CD4-positive, alpha-beta T cell treated with Interleukin-6 for 4 hours (primary cell): Measurements from ENCODE around the gene STAG2.

Experiments
- DNase-seq: peaks from one replicate; pipeline ENCODE4 v3.0.0-alpha.2; 2020; ENCODE audit warnings: mixed read lengths

STAG2 gene

DNA sequence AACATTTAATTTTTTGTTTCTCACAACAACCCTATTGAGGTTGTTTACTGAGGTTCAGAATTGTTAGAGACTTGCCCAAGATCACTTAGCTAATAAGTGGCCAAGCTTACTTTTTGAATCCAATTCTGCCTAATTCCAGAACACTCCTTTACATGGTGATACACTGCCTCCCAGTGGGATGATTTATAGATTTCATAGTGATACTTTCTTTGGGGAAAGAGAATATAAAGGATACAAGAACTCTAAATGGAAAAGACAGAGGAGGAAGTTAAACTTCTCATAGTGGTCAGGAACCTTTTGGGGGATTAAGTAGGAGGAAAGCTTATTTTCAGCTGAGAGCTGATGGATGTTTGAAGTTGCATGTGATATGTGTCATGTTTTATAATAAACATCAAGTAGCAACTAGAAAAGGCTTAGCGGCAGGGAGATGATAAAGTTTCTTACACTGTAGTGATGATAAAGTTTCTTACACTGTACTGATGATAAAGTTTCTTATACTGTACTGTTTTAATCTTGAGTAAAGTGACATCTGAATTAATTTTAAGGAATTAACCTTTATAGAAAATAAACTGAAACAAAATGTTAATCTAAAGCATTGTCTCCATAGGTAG lies 15.3 kb downstream of the STAG2 start:
- no peak for DNase-seq

DNA sequence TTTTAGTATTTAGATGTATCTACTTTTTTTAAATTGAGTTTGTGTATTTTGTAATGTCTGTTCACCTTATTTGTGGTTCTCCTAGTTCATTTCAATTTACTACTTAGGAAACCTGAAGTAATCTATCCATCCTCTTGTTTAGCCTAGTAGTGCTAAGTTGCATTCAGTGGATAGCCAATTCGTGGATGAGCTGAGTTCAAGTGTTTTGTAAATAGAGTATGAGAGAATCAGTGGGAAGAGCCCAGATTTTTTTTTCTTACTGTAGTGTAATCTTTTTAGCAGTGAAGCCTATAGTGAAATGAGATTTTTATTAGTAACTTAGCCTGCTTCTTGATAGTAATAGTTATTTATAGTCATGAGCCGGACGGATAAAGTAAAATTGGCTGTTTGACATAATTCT lies 21.7 kb downstream of the STAG2 start:
- DNase-seq, result no peak

DNA sequence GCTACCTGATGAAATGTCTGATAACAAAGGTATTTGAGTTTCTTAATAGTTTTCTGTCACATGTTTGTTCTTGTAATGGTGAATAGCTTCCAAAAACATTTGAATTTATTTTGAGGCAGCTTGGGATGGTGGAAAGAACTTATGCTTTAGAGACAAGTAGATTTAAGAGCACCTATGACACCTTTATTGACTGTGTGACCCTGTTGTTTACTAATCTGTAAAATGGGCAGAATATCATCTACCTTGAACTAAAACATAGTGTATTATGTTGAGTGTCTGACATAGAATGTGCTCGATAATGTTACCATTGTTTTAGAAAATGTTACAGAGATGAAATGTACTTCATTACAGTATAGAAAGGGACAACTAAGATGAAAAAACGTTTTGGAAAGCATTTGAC lies 24.9 kb downstream of the STAG2 start:
- DNase-seq, result no peak

DNA sequence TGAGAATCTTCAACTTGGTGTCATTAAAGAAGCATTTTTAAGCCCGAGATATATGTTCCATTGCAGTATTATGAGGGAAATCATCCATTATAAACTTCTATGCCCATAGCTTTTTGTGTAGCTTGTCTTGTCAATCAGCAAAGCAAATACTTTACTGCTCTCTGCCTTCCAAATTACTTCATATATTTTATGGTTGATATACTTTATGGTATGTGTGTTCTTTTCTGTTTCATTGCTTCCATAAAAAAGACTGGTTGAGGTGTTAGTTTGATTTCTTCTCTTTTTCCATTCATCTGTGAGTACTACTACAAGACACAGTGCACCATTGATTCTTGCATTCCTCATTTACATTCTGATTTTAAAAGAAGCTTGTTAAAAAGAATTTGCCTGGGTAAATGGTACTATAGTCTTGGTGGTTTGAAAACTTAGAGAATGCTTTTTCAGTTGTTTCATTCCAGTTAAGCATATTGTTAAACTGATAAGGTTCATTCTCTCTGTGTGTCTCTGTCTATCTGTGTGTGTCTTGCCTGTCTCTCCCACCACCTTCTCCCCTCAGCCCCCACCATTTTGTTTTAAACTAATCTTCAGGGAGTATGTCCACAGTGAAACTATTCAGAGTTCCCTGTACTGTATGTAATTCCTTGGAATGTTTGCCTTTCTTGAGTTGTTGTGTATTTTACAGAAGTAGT lies 27.1 kb downstream of the STAG2 start:
- no peak for DNase-seq

DNA sequence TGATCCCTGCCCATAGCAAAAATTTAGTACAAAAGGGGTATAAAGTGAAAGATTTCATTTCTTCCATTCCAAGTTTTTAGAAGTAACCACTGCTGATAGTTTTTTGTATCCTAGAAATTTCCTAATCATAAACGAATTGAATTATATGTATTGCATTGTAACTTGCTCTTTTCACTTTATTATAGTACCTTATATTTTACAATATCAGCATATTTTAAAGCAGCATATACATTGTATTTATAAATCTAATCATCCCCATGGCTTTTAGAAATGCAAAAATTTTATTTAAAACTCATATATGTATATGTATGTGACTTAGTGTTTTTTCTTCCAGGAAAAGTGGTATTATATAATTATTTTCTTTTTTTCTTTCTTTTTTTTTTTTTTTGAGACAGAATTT lies 27.7 kb downstream of the STAG2 start:
- no peak for DNase-seq

DNA sequence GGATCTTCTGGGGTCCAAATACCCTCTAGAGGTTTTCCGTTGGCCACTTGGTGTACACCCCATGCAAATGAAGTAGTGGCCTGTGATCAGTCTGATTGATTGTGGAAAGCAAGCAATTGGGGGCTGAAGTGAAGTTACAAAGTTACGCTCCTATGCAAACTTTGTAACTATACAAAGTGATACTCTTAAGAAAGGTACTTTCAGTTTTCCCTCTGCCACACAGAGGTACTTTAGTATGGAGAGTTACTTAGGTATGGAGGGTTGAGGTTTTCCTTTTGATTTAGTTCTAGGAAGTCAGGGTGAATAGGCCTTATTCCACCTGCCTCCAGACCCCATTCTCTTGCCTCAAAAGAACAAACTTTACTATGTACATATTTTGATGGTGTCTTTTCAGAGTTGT lies 28.7 kb downstream of the STAG2 start:
- no peak for DNase-seq

DNA sequence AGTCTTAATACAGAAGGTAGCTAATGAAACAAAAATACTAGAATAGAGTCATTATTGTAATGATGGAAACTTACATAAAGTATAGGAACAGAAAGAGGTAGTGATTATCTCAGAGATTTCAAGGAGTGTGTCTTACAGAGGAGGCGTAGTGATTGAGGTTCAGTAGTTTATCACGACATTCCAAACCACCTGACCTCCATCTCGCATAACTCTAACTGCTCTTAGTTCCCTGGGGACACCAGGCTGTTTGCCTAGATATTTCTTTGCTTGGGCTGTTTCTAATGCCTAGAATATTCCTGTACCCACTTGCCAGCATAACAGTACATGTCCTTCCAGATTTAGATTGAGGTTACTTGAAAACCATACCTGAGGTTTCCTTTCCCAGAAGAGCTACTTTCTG lies 29.1 kb downstream of the STAG2 start:
- no peak for DNase-seq

DNA sequence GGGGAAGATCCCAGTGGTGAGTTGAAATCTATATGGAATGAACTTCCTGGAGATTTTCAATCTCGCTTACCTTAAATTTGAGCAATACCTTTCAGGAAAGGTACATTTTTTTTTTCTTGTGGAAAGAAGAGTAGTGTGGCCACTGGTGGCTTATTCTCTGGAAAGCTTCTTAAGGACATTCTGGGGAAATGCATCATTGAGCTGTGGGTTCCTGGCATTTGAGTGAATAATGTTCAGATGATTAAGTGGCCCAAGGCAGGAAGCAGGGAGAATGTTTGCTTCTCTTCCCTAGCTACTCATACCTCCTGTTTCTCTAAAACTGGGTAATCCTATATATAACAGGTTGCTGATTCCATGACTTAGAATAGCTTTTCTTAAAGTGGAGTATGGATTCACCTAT lies 31.8 kb downstream of the STAG2 start:
- DNase-seq, result no peak

DNA sequence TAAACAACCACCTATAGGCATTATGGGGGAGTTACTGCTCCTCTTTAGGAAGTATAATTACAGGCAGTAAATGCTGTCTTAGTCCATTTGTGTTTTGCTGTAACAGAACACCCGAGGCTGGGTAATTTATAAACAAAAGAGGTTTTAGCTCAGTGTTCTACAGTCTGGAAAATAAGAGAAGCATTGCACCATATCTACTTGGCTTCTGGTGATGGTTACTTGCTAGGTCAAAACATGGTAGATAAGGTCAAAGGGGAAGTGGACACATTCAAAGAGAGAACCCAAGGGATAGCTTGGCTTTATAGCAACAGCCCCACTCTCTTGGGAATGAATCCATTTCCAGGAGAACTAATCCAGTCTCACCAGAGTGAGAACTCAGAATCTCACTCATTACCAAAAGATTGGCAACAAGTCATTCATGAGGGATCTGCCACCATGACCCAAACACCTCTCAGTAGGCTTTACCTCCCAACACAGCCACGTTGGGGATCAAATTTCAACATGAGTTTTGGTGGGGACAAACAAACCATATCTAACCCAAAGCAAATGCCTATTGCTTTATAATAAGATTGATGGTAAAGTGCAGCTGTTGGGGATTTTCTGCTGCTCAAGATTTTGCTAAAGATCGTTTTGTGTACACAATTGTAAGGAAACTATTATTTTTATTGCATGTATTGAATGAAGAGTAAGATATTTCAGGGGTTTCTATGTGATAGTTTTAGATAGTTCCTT lies 32.6 kb downstream of the STAG2 start:
- DNase-seq, result no peak

DNA sequence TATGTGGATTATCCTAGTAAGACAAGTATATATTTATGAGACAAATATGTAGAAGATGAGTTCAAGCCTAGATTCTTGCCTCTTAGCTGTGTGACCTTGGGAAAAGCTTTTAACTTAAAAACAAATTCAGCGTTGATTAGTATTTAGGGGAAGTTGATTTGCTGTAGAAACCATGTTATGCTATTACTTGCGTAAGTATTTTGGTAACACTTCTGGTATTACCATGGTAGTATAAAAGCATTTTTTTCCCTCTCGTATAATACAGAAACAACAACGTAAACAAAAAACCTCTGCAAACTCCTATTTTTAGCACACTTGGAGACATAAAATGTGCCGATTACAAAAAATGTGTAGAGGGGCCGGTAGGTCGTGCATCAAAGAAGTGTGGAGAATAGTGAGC lies 33.2 kb downstream of the STAG2 start:
- DNase-seq, result no peak

DNA sequence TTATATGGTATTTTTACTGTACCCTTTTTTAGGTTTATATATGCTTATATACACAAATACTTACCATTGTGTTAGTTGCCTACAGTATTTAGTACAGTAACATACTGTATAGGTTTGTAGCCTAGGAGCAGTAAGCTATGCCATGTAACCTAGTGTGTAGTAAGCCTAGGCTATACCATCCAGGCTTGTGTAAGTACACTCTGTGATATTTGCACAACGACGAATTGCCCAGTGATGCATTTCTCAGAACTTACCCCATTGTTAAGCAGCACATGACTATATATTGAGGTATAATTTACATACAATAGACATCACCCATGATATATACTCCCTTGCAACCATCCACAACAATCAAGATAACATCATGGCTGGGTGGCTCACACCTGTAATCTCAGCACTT lies 40.1 kb downstream of the STAG2 start:
- no peak for DNase-seq

DNA sequence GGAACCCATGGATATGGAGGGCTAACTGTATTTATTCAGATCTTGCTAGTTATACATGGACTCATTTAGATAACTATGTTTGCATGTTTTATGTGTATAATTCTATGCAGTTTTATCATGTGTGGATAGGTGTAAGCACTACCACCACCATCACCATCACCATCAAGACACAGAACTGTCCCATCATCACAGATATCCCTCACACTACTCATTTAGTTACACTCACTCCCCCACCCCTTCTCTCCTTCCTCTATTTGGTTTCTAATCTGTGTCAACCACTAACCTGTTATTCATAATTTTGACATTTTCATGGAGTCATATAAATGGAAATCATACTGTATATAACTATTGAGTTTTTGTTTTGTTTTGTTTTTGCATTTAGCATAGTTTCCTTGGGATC lies 43.7 kb downstream of the STAG2 start:
- DNase-seq, result no peak

DNA sequence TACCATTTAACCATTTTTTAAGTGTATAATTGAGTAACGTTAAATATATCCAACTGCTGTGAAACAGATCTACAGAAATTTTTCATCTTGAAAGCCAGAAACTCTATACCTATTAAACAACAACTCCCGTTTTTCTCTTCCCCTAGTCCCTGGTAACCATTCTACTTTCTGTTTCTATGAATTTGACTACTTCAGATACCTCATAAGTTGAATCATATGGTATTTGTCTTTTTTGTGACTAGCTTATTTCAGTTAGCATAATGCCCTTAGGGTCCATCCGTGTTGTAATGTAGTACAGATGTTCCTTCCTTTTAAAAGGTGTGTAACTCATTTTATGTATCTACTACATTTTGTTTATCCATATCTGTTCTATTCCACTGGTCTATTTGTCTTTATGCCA lies 48.7 kb downstream of the STAG2 start:
- DNase-seq, result no peak

DNA sequence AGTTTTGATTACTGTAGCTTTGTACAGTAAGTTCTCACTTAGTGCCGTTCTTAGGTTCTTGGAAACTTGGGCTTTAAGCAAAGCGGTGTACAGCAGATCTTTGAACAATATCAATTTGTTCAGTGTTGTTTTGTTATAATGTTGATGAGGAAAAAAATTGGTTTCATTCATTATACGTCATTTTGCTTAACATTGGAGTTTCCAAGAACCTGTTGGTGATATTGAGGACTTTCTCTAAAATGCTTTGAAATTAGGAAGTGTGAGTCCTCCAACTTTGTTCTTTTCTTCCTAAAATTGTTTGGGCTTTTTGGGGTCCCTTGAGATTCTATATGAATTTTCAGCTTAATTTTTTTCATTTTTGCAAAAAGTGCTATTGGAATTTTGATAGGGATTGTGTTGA lies 49.1 kb downstream of the STAG2 start:
- no peak for DNase-seq

DNA sequence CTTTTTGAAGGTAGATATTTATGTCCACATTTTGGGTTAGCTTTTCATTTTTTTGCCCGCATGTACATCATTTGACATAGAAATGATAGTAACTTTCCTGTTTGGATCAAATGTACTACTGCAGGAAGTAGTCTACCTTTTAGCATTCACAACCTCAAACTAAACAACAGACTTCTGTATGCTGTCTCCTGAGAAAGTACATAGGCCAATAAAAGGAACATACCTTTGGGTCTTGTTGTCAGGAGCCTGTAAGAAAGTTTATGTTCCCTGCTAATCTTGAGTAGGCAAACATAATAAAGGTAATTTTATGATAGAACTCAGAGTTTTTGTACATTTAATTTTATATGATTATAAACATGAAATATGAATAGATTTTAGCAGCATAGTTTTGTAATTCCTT lies 54.2 kb downstream of the STAG2 start:
- DNase-seq, result no peak

DNA sequence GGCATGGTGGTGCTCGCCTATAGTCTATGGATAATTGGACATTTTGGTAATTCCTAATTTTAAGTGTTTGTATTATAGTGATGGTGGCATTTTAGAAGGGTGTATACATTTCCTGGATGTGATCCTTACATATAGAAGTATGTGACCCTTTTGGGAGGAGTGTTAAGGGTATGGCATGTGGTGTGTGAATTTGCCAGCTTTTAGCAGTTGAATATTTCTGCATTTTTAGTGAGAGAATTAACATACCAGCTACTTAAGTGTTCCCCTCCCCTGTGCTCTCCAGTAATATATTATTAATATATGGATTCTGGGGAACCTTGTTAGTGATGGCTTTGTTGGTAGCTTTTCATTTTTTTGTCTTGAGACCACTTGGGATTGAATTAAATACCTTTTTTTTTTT lies 55.3 kb downstream of the STAG2 start:
- no peak for DNase-seq

DNA sequence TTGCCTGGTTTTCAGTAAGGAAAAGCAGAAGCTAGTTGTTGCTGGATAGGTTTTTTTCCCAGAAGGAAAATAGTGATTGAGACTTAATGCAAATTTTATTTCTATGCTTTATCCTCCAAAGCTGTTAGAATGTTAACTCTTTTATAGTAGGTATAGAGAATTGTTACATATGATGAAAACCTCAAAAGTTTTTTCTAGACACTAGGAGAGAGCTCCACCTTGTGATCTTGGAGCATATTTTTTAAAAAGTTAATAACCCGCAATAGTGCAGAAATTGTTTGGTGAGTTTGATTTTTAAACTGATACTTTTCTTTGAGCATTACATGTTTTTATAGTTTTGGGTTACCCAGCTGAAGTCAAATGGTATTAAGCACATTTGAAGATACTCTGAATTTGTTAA lies 56.5 kb downstream of the STAG2 start:
- DNase-seq, result no peak

DNA sequence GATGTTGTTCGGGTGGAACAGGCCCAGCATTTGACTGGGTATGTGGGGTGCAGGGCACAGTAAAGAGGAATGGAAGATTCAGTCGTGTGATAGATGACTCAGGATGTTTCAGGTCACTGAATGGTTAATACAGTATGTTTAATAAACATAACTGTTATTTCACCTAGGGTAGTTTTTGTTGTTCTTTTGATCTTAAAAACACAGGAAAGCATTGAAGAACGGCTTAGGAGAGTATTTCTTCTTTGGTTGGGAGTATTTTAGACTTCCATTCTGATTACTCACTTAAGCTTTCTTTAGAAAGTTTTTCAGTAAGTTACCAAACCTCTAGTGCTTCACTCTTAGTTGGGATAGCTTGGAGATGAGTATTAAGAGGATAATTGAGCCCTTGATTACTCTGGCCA lies 62.3 kb downstream of the STAG2 start:
- no peak for DNase-seq

DNA sequence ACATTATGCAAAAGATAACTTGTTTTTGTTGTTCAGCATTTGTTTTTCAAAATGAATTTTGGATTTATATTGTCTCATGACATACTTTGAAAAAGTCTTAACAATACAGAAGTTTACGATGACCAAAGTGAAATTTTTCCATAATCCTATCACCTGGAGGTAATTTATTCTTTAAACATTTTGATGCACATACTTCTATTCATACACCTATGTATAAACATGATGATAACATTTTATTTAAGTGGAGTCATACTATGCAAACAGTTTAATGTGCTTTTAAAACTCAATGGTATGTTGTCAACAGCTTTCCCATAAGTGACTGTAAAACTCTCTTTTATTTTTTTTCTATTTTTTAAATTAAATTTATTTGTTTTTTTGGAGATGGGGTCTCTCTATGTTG lies 65.0 kb downstream of the STAG2 start:
- no peak for DNase-seq

DNA sequence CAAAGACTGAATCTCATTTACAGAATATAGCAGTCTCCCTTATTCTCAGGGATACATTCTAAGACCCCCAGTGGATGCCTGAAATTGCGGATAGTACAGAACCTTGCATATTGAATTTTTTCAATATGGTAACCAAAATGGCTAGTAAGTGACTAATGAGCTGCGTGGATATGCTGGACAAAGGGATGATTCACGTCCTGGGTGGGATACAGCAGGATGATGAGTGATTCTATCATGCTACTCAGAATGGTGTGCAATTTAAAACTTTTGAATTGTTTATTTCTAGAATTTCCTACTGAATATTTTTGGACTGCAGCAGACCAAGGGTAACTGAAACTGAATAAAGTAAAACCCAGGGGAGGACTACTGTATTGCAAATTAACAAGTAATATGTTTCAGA lies 66.7 kb downstream of the STAG2 start:
- DNase-seq, result no peak

DNA sequence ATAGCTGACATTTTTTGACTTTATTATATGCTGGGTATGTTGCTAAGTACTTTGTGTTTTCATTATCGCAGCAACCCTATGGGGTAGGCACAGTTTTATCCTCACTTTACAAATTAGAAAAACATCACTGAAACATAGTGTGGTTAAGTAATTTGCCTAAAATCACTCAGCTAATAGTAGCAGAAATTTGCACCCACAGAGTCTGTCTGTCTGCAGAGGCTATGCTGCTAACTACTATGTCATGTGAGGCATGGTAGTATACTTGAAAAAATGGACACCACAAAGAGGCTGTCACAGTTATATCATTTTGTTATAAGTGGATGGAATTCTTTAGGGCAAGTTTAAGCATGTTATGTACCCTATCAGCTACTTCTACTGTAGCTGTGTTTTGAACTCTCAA lies 69.0 kb downstream of the STAG2 start:
- no peak for DNase-seq

DNA sequence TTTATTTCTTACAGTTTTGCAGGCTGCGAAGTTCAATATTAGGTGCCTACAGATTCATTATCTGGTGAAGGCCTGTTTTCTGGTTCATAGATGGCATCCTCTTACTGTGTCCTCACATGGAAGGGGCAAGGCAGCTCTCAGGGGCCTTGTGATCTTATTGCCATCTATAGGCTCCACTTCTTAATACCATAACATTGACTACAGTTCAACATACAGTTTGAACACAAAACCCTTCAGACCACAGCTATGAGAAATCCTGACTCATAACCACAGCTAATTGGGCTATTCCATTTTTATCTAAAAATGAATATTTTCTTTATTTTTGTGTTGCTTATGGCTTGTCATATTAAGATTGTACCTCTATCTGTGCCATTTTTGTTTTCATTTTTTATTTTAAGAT lies 72.3 kb downstream of the STAG2 start:
- no peak for DNase-seq

DNA sequence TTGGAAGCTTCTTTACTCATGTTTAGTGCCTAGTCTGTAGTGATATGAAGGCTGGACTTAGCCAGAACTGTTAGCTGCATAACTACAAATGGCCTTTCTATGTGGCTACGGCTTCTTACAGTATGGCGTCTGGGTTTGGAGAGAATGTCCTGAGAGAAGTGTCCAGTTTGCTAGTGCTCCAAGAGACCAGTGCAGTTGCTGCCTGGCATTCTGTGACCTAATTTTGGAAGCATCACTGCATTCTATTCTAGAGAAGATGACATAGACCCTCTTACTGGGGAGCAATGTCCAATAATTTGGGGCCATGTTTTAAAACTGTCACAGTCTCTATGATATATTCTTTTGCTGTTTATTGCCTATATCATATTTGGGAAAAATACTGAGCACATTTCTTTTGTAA lies 74.2 kb downstream of the STAG2 start:
- DNase-seq, result no peak

DNA sequence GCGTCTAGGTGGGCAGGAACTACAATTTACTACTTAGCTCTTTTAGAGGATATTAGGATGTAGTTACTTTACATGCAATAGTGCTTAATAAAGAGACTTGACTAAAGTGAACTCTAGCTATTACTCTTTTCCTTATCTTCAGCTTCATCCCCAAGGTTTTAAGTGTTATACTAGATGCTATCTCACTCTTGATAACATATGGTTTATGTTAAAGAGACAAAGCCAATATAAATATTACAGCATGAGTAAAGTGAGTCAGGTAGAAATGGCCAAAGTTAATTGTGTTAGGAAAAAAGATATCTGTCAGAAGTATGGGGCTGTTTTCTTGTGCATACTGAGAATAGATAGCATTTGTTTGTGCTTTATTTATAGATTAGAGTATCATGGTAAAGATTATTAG lies 80.5 kb downstream of the STAG2 start:
- no peak for DNase-seq

DNA sequence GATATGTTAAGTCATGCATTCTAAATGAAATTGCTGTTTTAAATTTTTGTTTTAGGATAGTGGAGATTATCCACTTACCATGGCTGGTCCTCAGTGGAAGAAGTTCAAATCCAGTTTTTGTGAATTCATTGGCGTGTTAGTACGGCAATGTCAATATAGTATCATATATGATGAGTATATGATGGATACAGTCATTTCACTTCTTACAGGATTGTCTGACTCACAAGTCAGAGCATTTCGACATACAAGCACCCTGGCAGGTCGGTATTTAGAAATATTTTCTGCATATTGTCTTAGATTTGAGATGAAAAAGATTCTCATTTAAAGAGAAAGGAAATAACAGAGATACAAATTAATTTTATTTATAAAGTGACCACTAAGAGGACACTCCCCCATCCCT lies 83.6 kb downstream of the STAG2 start:
- DNase-seq, result no peak
